ENCODE data around the gene SND1. TPM values are rescaled to one million over a fixed set of nuclear protein-coding genes. Genes with fewer than 3 reads are reported as not detected.
A peak's percentile ranks its signal among the peaks of the same experiment; 100 is the strongest.

SND1 gene
- total RNA-seq, 1 donor from 2014 or later, result 165 TPM

DNA sequence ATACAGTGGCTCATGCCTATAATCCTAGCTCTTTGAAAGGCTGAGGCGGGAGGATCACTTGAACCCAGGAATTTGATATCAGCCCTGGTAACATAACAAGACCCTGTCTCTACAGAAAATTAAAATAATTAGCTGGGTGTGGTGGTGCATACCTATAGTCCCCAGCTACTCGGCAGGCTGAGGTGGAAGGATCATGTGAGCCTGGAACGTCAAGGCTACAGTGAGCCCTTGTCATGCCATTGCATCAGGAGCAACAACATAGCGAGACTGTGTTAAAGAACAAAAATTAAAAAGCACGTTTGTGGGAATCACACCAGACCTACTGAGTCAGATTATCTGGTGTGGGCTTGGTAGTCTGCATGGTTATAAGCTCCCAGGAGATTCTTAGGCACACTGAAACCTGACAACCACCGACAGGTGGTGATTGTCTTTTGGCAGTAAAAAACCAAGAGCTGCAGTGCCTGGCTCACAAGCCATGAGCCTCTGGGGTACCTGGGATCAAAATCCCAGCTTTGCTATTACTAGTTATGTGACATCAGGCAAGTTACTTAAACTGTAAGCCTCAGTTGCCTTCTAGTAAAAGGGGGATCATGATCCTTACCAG lies 146.9 kb downstream of the SND1 start:
- Mint-ChIP-seq H3K36me3 (ENCODE audit: unreplicated experiment) (no peaks in the 10 kb centered on the region), H3K4me3 (ENCODE audit: unreplicated experiment) (no peak overlapping the region), H3K27ac (ENCODE audit: unreplicated experiment) (no peak overlapping the region), H3K9me3 (ENCODE audit: unreplicated experiment) (peaks cover 4% of the 10 kb centered on the region), H3K4me1 (ENCODE audit: low read depth, unreplicated experiment) (peaks cover 15% of the 10 kb centered on the region), H3K27me3 (ENCODE audit: unreplicated experiment) (no peaks in the 10 kb centered on the region)
- TF ChIP-seq, protein P1, sequence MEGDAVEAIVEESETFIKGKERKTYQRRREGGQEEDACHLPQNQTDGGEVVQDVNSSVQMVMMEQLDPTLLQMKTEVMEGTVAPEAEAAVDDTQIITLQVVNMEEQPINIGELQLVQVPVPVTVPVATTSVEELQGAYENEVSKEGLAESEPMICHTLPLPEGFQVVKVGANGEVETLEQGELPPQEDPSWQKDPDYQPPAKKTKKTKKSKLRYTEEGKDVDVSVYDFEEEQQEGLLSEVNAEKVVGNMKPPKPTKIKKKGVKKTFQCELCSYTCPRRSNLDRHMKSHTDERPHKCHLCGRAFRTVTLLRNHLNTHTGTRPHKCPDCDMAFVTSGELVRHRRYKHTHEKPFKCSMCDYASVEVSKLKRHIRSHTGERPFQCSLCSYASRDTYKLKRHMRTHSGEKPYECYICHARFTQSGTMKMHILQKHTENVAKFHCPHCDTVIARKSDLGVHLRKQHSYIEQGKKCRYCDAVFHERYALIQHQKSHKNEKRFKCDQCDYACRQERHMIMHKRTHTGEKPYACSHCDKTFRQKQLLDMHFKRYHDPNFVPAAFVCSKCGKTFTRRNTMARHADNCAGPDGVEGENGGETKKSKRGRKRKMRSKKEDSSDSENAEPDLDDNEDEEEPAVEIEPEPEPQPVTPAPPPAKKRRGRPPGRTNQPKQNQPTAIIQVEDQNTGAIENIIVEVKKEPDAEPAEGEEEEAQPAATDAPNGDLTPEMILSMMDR (IDR thresholded peaks at IDR 0.05; ENCODE audit: partially characterized antibody, unreplicated experiment), result no peak
- DNase-seq, result no peak

GRCh38 chr7:127799535-127800305 lies 147.7 kb downstream of the SND1 start:
- Mint-ChIP-seq H3K27ac (ENCODE audit: unreplicated experiment) (no peak overlapping the region), H3K27me3 (ENCODE audit: unreplicated experiment) (no peaks in the 10 kb centered on the region), H3K4me1 (ENCODE audit: low read depth, unreplicated experiment) (peaks cover 15% of the 10 kb centered on the region), H3K36me3 (ENCODE audit: unreplicated experiment) (no peaks in the 10 kb centered on the region), H3K4me3 (ENCODE audit: unreplicated experiment) (no peak overlapping the region), H3K9me3 (ENCODE audit: unreplicated experiment) (peaks cover 4% of the 10 kb centered on the region)
- DNase-seq, result no peak
- TF ChIP-seq, protein P1 (IDR thresholded peaks at IDR 0.05; ENCODE audit: partially characterized antibody, unreplicated experiment), result no peak

DNA sequence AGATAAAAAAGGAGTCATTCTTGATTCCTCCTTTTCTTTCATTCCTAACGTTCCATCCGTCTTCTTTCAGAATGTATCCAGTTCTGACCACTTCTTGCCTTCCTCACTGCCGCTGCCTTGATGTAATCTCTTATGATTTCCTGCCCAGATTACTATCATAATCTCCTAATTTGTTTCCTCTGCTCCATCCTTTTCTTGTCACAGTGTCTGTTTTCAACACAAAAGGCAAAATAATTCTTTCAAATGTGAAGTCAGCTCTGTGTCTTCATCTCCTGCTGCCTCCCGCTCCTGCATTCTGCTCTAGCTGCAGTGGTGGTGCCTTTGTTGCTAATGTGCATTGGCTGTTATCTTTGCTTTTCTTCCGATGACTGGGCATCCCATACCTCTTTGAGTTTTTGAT lies 150.9 kb downstream of the SND1 start:
- Mint-ChIP-seq H3K4me1 (ENCODE audit: low read depth, unreplicated experiment) (peaks cover 15% of the 10 kb centered on the region), H3K27me3 (ENCODE audit: unreplicated experiment) (no peaks in the 10 kb centered on the region), H3K4me3 (ENCODE audit: unreplicated experiment) (no peak overlapping the region), H3K9me3 (ENCODE audit: unreplicated experiment) (no peaks in the 10 kb centered on the region), H3K27ac (ENCODE audit: unreplicated experiment) (no peak overlapping the region), H3K36me3 (ENCODE audit: unreplicated experiment) (no peaks in the 10 kb centered on the region)
- TF ChIP-seq, protein P1 (IDR thresholded peaks at IDR 0.05; ENCODE audit: partially characterized antibody, unreplicated experiment), result no peak
- DNase-seq, result no peak

- Mint-ChIP-seq H3K9me3 (ENCODE audit: unreplicated experiment) (no peaks in the 10 kb centered on the region), H3K27ac (ENCODE audit: unreplicated experiment) (no peak overlapping the region), H3K27me3 (ENCODE audit: unreplicated experiment) (no peaks in the 10 kb centered on the region), H3K4me3 (ENCODE audit: unreplicated experiment) (no peak overlapping the region), H3K36me3 (ENCODE audit: unreplicated experiment) (no peaks in the 10 kb centered on the region), H3K4me1 (ENCODE audit: low read depth, unreplicated experiment) (peaks cover 11% of the 10 kb centered on the region)
- DNase-seq, result no peak
- TF ChIP-seq, protein P1 (IDR thresholded peaks at IDR 0.05; ENCODE audit: partially characterized antibody, unreplicated experiment), result no peak
These were observed 151.6 kb downstream of the SND1 start for GRCh38 chr7:127803626-127804025.

GRCh38 chr7:127807340-127807739 lies 155.3 kb downstream of the SND1 start:
- peaks cover 4% of the 10 kb centered on the region for H3K9me3 Mint-ChIP-seq (ENCODE audit: unreplicated experiment)
- peaks cover 6% of the 10 kb centered on the region for H3K27me3 Mint-ChIP-seq (ENCODE audit: unreplicated experiment)
- H3K27ac Mint-ChIP-seq (ENCODE audit: unreplicated experiment), result peak overlapping the region; percentile 28
- no peak overlapping the region for H3K4me3 Mint-ChIP-seq (ENCODE audit: unreplicated experiment)
- H3K4me1 Mint-ChIP-seq (ENCODE audit: low read depth, unreplicated experiment), result peaks cover 41% of the 10 kb centered on the region
- TF ChIP-seq, protein P1 (IDR thresholded peaks at IDR 0.05; ENCODE audit: partially characterized antibody, unreplicated experiment), result no peak
- no peak for DNase-seq
- H3K36me3 Mint-ChIP-seq (ENCODE audit: unreplicated experiment), result no peaks in the 10 kb centered on the region
